Inflammatory macrophage treated with lipopolysaccharide for 1 hour (primary cell): Measurements from ENCODE around the gene NCMAP.
A peak's percentile ranks its signal among the peaks of the same experiment; 100 is the strongest.

ENCODE experiments used
- DNase-seq, 2 donors: peaks; one replicate each; pipeline ENCODE4 v3.0.0-alpha.2; 2020 to 2022

The NCMAP gene

GRCh38 chr1:24575905-24576587 is 20.2 kb downstream of the NCMAP start:
- no peak for DNase-seq

- DNase-seq: no peak
Observed at GRCh38 chr1:24578846-24579245, 23.0 kb downstream of the NCMAP start.

- DNase-seq: no peak
Observed at GRCh38 chr1:24580756-24581155, 24.9 kb downstream of the NCMAP start.

- DNase-seq: no peak
Observed at GRCh38 chr1:24584171-24584647, 28.3 kb downstream of the NCMAP start.

GRCh38 chr1:24586119-24586518 is 30.2 kb downstream of the NCMAP start:
- no peak for DNase-seq

GRCh38 chr1:24586970-24587820 is 31.3 kb downstream of the NCMAP start:
- peak; percentile 44 to 69 for DNase-seq

GRCh38 chr1:24588573-24588972 is 32.7 kb downstream of the NCMAP start:
- DNase-seq: no peak

- no peak for DNase-seq
Observed at GRCh38 chr1:24589200-24589599, 33.3 kb downstream of the NCMAP start.

GRCh38 chr1:24591781-24592180 is 35.9 kb downstream of the NCMAP start:
- DNase-seq: no peak

GRCh38 chr1:24594328-24594598 is 38.4 kb downstream of the NCMAP start:
- no peak for DNase-seq

- no peak for DNase-seq
Observed at GRCh38 chr1:24596401-24596880, 40.6 kb downstream of the NCMAP start.

- no peak for DNase-seq
Observed at GRCh38 chr1:24599265-24599664, 43.4 kb downstream of the NCMAP start.

- no peak for DNase-seq
Observed at GRCh38 chr1:24600551-24600950, 44.7 kb downstream of the NCMAP start.

- DNase-seq: no peak
Observed at GRCh38 chr1:24605534-24606295, 49.8 kb downstream of the NCMAP start.

GRCh38 chr1:24606296-24606605 is 50.4 kb downstream of the NCMAP start:
- DNase-seq: no peak

GRCh38 chr1:24606621-24607020 is 50.7 kb downstream of the NCMAP start:
- no peak for DNase-seq

- DNase-seq: no peak
Observed at GRCh38 chr1:24609949-24610517, 54.1 kb downstream of the NCMAP start.

- DNase-seq: no peak
Observed at GRCh38 chr1:24619376-24619775, 63.5 kb downstream of the NCMAP start.

GRCh38 chr1:24620678-24621077 is 64.8 kb downstream of the NCMAP start:
- DNase-seq: no peak

- no peak for DNase-seq
Observed at GRCh38 chr1:24621121-24621520, 65.2 kb downstream of the NCMAP start.

- DNase-seq: no peak
Observed at GRCh38 chr1:24622218-24622617, 66.3 kb downstream of the NCMAP start.

GRCh38 chr1:24632832-24633175 is 76.9 kb downstream of the NCMAP start:
- no peak for DNase-seq

- DNase-seq: peak; percentile 53 to 74
Observed at GRCh38 chr1:24635195-24635843, 79.4 kb downstream of the NCMAP start.
